Heart left ventricle (tissue), 16 donors: Measurements from ENCODE around the gene GATAD2A. TPM values are rescaled to one million over a fixed set of nuclear protein-coding genes. Genes with fewer than 3 reads are reported as not detected.
A peak's percentile ranks its signal among the peaks of the same experiment; 100 is the strongest.

Source experiments
- ATAC-seq, 4 donors: fragments of 200-7000 bp; cut with Tn5 transposase; one replicate each; pipeline ENCODE4 v1.9.1; 2020 to 2022; ENCODE audit warnings: moderate library complexity in 4 of 4, mild to moderate bottlenecking in 3 of 4, moderate number of reproducible peaks in 1 of 4
- DNase-seq, 5 donors: peaks; one replicate each; pipeline ENCODE4 v3.0.0-alpha.2; 2020
- H3K27ac ChIP-seq, 12 donors: fragments of 200-600 bp; sonication (generic) in 4 of 12; one replicate each; pipeline versions ENCODE4 v1.5.0 to v1.8.0; 2016 to 2022; ENCODE audit warnings: mild to moderate bottlenecking in 2 of 12
- H3K27me3 ChIP-seq, 9 donors: fragments of 200-600 bp; sonication (generic) in 2 of 9; one replicate each; pipeline versions ENCODE4 v1.5.1 to v1.8.0; 2016 to 2022; ENCODE audit warnings: mild to moderate bottlenecking in 3 of 9
- H3K36me3 ChIP-seq, 9 donors: fragments of 200-600 bp; sonication (generic) in 2 of 9; one replicate each; pipeline versions ENCODE4 v1.5.0 to v1.8.0; 2018 to 2022; ENCODE audit warnings: mild to moderate bottlenecking in 2 of 9
- H3K4me1 ChIP-seq, 12 donors: fragments of 200-600 bp; sonication (generic) in 4 of 12; one replicate each; pipeline versions ENCODE4 v1.5.0 to v1.8.0; 2016 to 2022; ENCODE audit warnings: mild to moderate bottlenecking in 3 of 12
- H3K4me3 ChIP-seq, 12 donors: fragments of 200-600 bp; sonication (generic) in 4 of 12; one replicate each; pipeline versions ENCODE4 v1.5.0 to v1.8.0; 2017 to 2022; ENCODE audit warnings: mild to moderate bottlenecking in 9 of 12, moderate library complexity in 4 of 12
- H3K9me3 ChIP-seq, 12 donors: fragments of 200-600 bp; sonication (generic) in 4 of 12; one replicate each; pipeline versions ENCODE4 v1.5.0 to v1.8.0; 2016 to 2022; ENCODE audit warnings: mild to moderate bottlenecking in 1 of 12
- CTCF ChIP-seq, 12 donors: fragments of 200-600 bp; sonication (generic) in 4 of 12; IDR thresholded peaks; one replicate each; pipeline versions ENCODE4 v1.5.0 to v1.8.0; 2018 to 2022; ENCODE audit warnings: antibody characterized with exemption in 12 of 12, mild to moderate bottlenecking in 5 of 12
- POLR2A ChIP-seq, 2 donors: fragments of 450-650 bp; IDR thresholded peaks; one replicate each; pipeline ENCODE4 v1.6.1; 2017; ENCODE audit warnings: antibody characterized with exemption in 2 of 2, mild to moderate bottlenecking in 2 of 2, moderate library complexity in 2 of 2
- WGBS, 4 donors: extraction: QIAGEN DNeasy Blood & Tissue Kit in 2 of 4; methylation state at CpG; one replicate each; pipeline versions ENCODE4 v1.1.5 to v1.1.7; 2013 to 2018; 5-methylcytosine and 5-hydroxymethylcytosine counted together
- intact Hi-C, 10 donors: fragments of 100-400 bp; cut with DNase I; formaldehyde crosslinking; loops; one replicate each; pipeline versions ENCODE4 v1.11.1 to v1.14.2; 2022
- polyA plus RNA-seq, 2 donors: library from polyadenylated mRNA; stranded (reverse); fragments of 200-250 nt; gene quantifications; one replicate each; pipeline ENCODE4 v1.2.3, GENCODE V29; 2013
- total RNA-seq, 9 donors: library from RNA; depleted of rRNA in 2 of 9; stranded (reverse); fragments of >200 nt in 2 of 9; fragmentation: NEBNext Ultra II Directional in 3 of 9; extraction: Animal tissue kit (Norgen Biotek cat#: 25700) in 3 of 9; gene quantifications; one replicate each; pipeline versions ENCODE4 v1.1.0 to v1.2.4, GENCODE V29; 2016 to 2023
- donor health status: ischemic (EF 13 %, LVEDD 7.1; RV severe dilation, severe dysfunction).
- donor health status: healthy with polysubstance abuse.
- donor health status: DM: no; HTN: yes; CAD: no.
- donor health status: DM: no; HTN: no; CAD: no.
- donor health status: ischemic (EF 25% LVEDD 6.9; RV normal size, moderate dysfunction).
- donor health status: ischemic (EF 25% LVEDD 5.7; RV mildly dilated, moderate dysfunction).
- donor health status: healthy.
- donor health status: DM: yes; HTN: yes; CAD: no.
- donor health status: ischemic (EF 35%, LVEDD 5.7; RV mildly dilated, moderate dysfunction).
- donor health status: nonischemic (EF 11% LVEDD 7.7; RV severe dilation, severe dysfunction).
- donor health status: DM: yes; HTN: yes; CAD: no.
- donor health status: PGD.
- donor health status: ischemic (EF 29% LVEDD 5.4; RV normal size, mild dysfunction).
- donor health status: nonischemic (EF 23%, LVEDD 6.1; RV moderate dilation, normal function).

Gene GATAD2A
- total and polyA plus RNA-seq, 11 donors, result 7.5 to 49.5 (median 30.5) TPM

DNA sequence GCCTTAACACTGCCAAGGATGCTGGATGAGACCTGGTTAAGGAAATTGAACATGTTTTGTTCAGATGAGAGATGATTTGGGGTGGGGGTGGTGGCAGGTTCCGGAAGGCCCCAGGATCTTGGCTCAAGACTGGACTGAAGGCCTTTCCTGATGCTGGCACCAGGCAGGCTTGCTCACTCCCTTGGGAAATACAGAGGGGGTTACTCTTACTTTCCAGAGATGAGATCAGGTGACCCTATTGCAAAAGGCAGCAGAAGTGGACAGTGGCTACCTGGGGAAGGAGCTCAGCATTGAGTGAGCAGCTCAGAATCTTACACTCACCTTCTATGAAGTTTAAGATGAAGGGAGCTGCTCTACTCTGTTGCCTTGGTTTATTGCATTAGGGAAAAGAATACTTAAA, 10.8 kb downstream of the GATAD2A start:
- Histone ChIP-seq H3K27me3 (no peaks in the 10 kb centered on the region), H3K9me3 (no peaks in the 10 kb centered on the region), H3K27ac (no peak overlapping the region), H3K4me3 (no peak overlapping the region), H3K4me1 (peaks cover 0 to 60% (median 41%) of the 10 kb centered on the region in 12 donors), H3K36me3 (no peaks in the 10 kb centered on the region)
- no peak for TF ChIP-seq POLR2A (IDR thresholded peaks at IDR 0.05)
- no peak for TF ChIP-seq CTCF (IDR thresholded peaks at IDR 0.05)
- no peak for DNase-seq
- no peak for ATAC-seq
- WGBS, 4 donors, result 50 to 82% (median 79%) methylated on average over 1 of the region's 1 CpG
- intact Hi-C loops, result no loop called here

DNA sequence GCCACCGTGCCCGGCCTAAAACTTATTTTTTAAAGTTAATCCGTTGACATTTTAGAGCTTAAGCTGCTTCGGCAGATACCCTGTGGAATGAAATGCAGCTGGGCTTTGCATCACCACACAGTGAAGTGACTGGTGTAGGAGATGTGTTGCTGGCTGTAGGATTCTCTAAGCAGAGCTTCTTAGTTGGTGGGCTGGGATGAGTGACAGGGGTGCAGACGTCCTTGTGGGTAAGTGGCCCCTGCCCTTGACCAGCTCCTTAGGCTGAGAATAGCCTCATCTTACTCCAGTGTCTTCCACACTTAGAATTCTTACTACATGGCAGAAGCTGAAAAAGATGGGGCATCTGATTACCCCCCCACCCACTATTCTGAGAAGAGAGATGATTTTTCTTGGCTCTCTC, 11.6 kb downstream of the GATAD2A start:
- DNase-seq, result no peak
- WGBS, 4 donors, result 67 to 78% (median 74%) methylated on average over 5 of the region's 5 CpGs
- Histone ChIP-seq H3K27me3 (no peaks in the 10 kb centered on the region), H3K4me1 (peaks cover 0 to 59% (median 35%) of the 10 kb centered on the region in 12 donors), H3K9me3 (no peaks in the 10 kb centered on the region), H3K4me3 (no peak overlapping the region), H3K27ac (no peak overlapping the region), H3K36me3 (no peaks in the 10 kb centered on the region)
- intact Hi-C loops, result no loop called here
- TF ChIP-seq POLR2A (IDR thresholded peaks at IDR 0.05) (no peak), CTCF (IDR thresholded peaks at IDR 0.05) (no peak)
- ATAC-seq, result no peak

DNA sequence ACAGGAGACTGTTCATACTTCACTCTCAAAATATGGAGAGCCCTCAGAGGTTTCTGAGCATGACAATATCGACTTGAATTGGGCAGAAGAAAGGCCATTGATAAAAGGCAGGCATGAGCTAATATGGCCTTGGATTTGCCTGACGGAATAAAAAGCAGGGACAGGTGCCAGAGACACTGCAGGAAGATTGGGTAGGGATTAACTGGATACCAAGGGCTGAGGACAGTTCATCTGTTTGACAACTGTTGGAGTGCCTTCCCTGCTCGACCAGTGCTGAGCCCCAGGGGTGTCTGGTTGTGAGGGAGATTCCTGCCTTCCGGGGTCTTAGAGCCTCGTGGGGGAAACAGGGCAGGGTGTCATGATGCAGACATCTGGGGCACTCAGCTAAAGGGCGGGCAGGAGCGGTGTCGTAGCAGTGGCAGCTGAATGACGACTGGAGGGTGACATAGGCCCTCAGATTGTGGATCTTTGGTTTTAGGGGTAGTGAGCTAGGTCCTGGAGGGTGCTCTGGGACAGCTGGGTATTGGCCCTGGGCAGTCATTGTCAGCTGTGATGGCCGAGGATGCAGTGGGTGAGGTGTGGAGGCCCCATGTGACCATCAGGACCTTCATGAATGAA, 12.3 kb downstream of the GATAD2A start:
- H3K36me3 ChIP-seq, result no peaks in the 10 kb centered on the region
- no peak overlapping the region for H3K27ac ChIP-seq
- TF ChIP-seq CTCF (IDR thresholded peaks at IDR 0.05) (no peak), POLR2A (IDR thresholded peaks at IDR 0.05) (no peak)
- intact Hi-C loops, result no loop called here
- no peak for DNase-seq
- ATAC-seq, result peak in 2 of 4 donors; percentile 13
- H3K4me1 ChIP-seq, result peaks cover 0 to 59% (median 35%) of the 10 kb centered on the region in 12 donors
- WGBS, 4 donors, result 60 to 71% (median 65%) methylated on average over 10 of the region's 10 CpGs
- no peaks in the 10 kb centered on the region for H3K9me3 ChIP-seq
- H3K27me3 ChIP-seq, result no peaks in the 10 kb centered on the region
- H3K4me3 ChIP-seq, result no peak overlapping the region

- intact Hi-C loops, result no loop called here
- Histone ChIP-seq H3K4me3 (no peak overlapping the region), H3K4me1 (peaks cover 0 to 66% (median 36%) of the 10 kb centered on the region in 12 donors), H3K27me3 (no peaks in the 10 kb centered on the region), H3K27ac (peak overlapping the region in 1 of 12 donors; percentile 37), H3K36me3 (no peaks in the 10 kb centered on the region), H3K9me3 (no peaks in the 10 kb centered on the region)
- ATAC-seq, result peak in 1 of 4 donors; percentile 47
- DNase-seq, result no peak
- TF ChIP-seq CTCF (IDR thresholded peaks at IDR 0.05) (no peak), POLR2A (IDR thresholded peaks at IDR 0.05) (no peak)
- 45 to 50% (median 46%) methylated on average over 7 to 8 of the region's 8 CpGs for WGBS, 4 donors
Observed at GRCh38 chr19:19418555-19419260, 13.2 kb downstream of the GATAD2A start.
